WTC11 (cell line): ENCODE results near the gene LGALS4. TPM values are rescaled to one million over a fixed set of nuclear protein-coding genes. Genes with fewer than 3 reads are reported as not detected.

Experiments
- ATAC-seq: fragments of 200-7000 bp; cut with Tn5 transposase; 2 replicates; pipeline ENCODE4 v1.10.0; 2021; ENCODE audit warnings: mild to moderate bottlenecking, moderate library complexity
- CTCF ChIA-PET: fragments of 300-600 bp; sonication (Branson Sonifier 250); formaldehyde crosslinking; loops from one replicate; lab custom pipeline; 2021; ENCODE audit warnings: antibody characterized with exemption; lab: Charles Lee
- POLR2A ChIA-PET: fragments of 350-600 bp; sonication (Branson Sonifier 250); formaldehyde crosslinking; loops from one replicate; lab custom pipeline; 2021; ENCODE audit warnings: antibody characterized with exemption; lab: Charles Lee
- DNase-seq: peaks from one replicate; pipeline ENCODE4 v3.0.0; 2021; ENCODE audit warnings: low spot score
- H3K27ac Mint-ChIP-seq: 2 replicates; pipeline ENCODE4 v1.8.0; 2021; ENCODE audit warnings: mixed read lengths
- H3K27me3 Mint-ChIP-seq: 2 replicates; pipeline ENCODE4 v1.8.0; 2021; ENCODE audit warnings: low read depth, mild to moderate bottlenecking, moderate library complexity, mixed read lengths
- H3K36me3 Mint-ChIP-seq: 2 replicates; pipeline ENCODE4 v1.8.0; 2021; ENCODE audit warnings: mixed read lengths
- H3K4me1 Mint-ChIP-seq: 2 replicates; pipeline ENCODE4 v1.8.0; 2022; ENCODE audit warnings: mixed read lengths
- H3K4me3 Mint-ChIP-seq: 2 replicates; pipeline ENCODE4 v1.8.0; 2021; ENCODE audit warnings: mild to moderate bottlenecking, moderate library complexity, mixed read lengths
- H3K9me3 Mint-ChIP-seq: 2 replicates; pipeline ENCODE4 v1.8.0; 2021; ENCODE audit warnings: mixed read lengths
- FOXK1 ChIP-seq: sonication (generic); formaldehyde crosslinking; IDR thresholded peaks from 2 replicates; pipeline ENCODE4 v1.8.0; 2022; ENCODE audit warnings: mild to moderate bottlenecking, moderate library complexity, missing genetic modification reagents
- FOXP1 ChIP-seq: sonication (generic); formaldehyde crosslinking; IDR thresholded peaks from 2 replicates; pipeline ENCODE4 v1.8.0; 2022; ENCODE audit warnings: missing genetic modification reagents, mild to moderate bottlenecking, moderate library complexity, borderline replicate concordance
- IRF2 ChIP-seq: sonication (generic); formaldehyde crosslinking; IDR thresholded peaks from 2 replicates; pipeline ENCODE4 v1.8.0; 2022; ENCODE audit warnings: low read depth, missing genetic modification reagents, borderline replicate concordance
- JUN ChIP-seq: sonication (generic); formaldehyde crosslinking; IDR thresholded peaks from 2 replicates; pipeline ENCODE4 v1.8.0; 2023; ENCODE audit warnings: mild to moderate bottlenecking, missing genetic modification reagents
- NR2C2 ChIP-seq: sonication (generic); formaldehyde crosslinking; IDR thresholded peaks from 2 replicates; pipeline ENCODE4 v1.8.0; 2022; ENCODE audit warnings: mild to moderate bottlenecking, missing genetic modification reagents
- OVOL2 ChIP-seq: fragments of 250-450 bp; sonication (Bioruptor Pico); IDR thresholded peaks from 2 replicates; pipeline ENCODE4 v1.9.0; 2021; ENCODE audit warnings: mild to moderate bottlenecking, borderline replicate concordance
- PRRX2 ChIP-seq: fragments of 250-450 bp; sonication (Bioruptor Pico); IDR thresholded peaks from 2 replicates; pipeline ENCODE4 v1.8.0; 2021; ENCODE audit warnings: mild to moderate bottlenecking
- RELA ChIP-seq: sonication (generic); formaldehyde crosslinking; IDR thresholded peaks from 2 replicates; pipeline ENCODE4 v1.8.1; 2022; ENCODE audit warnings: missing genetic modification reagents, mild to moderate bottlenecking, borderline replicate concordance
- RORB ChIP-seq: fragments of 250-450 bp; sonication (Bioruptor Pico); IDR thresholded peaks from 2 replicates; pipeline ENCODE4 v1.9.0; 2021; ENCODE audit warnings: mild to moderate bottlenecking
- ZNF138 ChIP-seq: sonication (generic); formaldehyde crosslinking; conservative IDR thresholded peaks from 2 replicates; pipeline ENCODE4 v1.8.1; 2022; ENCODE audit warnings: mild to moderate bottlenecking, moderate library complexity, missing genetic modification reagents
- ZNF317 ChIP-seq: sonication (generic); formaldehyde crosslinking; IDR thresholded peaks from 2 replicates; pipeline ENCODE4 v1.8.1; 2023; ENCODE audit warnings: low read depth, mild to moderate bottlenecking, moderate library complexity, missing genetic modification reagents, borderline replicate concordance
- ZNF423 ChIP-seq: fragments of 250-450 bp; sonication (Bioruptor Pico); IDR thresholded peaks from 2 replicates; pipeline ENCODE4 v2.1.2; 2022; ENCODE audit warnings: mild to moderate bottlenecking, moderate library complexity
- total RNA-seq: library from RNA; stranded (reverse); gene quantifications from 3 replicates; pipeline ENCODE4 v1.2.3, GENCODE V29; 2021
- TF ChIP-seq, protein P1 (sequence below): fragments of 200-600 bp; IDR thresholded peaks from 2 replicates; pipeline ENCODE4 v1.8.0; 2022; ENCODE audit warnings: antibody characterized with exemption
- TF ChIP-seq, protein P2 (sequence below): fragments of 250-450 bp; sonication (Bioruptor Pico); IDR thresholded peaks from 2 replicates; pipeline ENCODE4 v1.9.0; 2021; ENCODE audit warnings: mild to moderate bottlenecking
- TF ChIP-seq, protein P3 (sequence below): fragments of 250-450 bp; sonication (Bioruptor Pico); IDR thresholded peaks from 2 replicates; pipeline ENCODE4 v1.9.0; 2021; ENCODE audit warnings: mild to moderate bottlenecking
- TF ChIP-seq, protein P4 (sequence below): sonication (generic); formaldehyde crosslinking; IDR thresholded peaks from 2 replicates; pipeline ENCODE4 v1.8.0; 2022; ENCODE audit warnings: mild to moderate bottlenecking, missing genetic modification reagents
- TF ChIP-seq, protein P5 (sequence below): sonication (generic); formaldehyde crosslinking; IDR thresholded peaks from 2 replicates; pipeline ENCODE4 v1.8.1; 2023; ENCODE audit warnings: mild to moderate bottlenecking, missing genetic modification reagents, moderate library complexity
- TF ChIP-seq, protein P6 (sequence below): sonication (generic); formaldehyde crosslinking; IDR thresholded peaks from 2 replicates; pipeline ENCODE4 v1.8.0; 2022; ENCODE audit warnings: mild to moderate bottlenecking, missing genetic modification reagents
- TF ChIP-seq, protein P7 (sequence below): fragments of 250-450 bp; sonication (Bioruptor Pico); IDR thresholded peaks from 2 replicates; pipeline ENCODE4 v1.9.0; 2021; ENCODE audit warnings: mild to moderate bottlenecking, borderline replicate concordance

Gene LGALS4
- total RNA-seq, 1 experiment from 2014 or later: 1.5 TPM

DNA sequence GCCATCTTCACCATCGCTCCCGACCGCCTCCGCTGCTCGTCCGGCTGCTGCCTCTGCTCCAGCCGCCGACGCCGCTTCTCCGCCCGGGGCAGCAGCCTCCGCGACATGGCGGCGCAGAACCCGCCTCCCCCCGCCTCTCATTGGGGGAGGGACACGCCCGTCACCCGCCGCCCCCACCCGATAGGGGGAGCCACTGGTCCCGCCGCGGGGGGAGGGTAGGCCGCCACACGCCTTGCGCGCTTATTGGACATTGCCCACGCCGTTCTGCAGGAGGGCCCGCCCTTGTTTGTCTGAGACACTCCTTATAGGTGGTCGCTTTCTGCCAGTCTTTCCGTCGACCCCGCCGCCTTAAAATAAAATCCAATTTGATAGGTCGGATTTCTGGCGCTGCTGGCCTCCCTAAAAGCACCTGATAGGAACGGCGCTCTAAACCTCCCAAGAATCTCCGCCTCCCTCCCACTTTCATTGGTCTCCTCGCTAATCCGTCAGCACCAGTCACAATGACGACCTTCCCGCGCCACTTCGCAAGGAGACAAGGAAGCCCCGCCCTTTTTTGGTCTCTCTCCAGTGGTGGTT lies 37.2 kb upstream of the LGALS4 start, which contains the start of gene HNRNPL (continued):
- TF ChIP-seq, protein P1, sequence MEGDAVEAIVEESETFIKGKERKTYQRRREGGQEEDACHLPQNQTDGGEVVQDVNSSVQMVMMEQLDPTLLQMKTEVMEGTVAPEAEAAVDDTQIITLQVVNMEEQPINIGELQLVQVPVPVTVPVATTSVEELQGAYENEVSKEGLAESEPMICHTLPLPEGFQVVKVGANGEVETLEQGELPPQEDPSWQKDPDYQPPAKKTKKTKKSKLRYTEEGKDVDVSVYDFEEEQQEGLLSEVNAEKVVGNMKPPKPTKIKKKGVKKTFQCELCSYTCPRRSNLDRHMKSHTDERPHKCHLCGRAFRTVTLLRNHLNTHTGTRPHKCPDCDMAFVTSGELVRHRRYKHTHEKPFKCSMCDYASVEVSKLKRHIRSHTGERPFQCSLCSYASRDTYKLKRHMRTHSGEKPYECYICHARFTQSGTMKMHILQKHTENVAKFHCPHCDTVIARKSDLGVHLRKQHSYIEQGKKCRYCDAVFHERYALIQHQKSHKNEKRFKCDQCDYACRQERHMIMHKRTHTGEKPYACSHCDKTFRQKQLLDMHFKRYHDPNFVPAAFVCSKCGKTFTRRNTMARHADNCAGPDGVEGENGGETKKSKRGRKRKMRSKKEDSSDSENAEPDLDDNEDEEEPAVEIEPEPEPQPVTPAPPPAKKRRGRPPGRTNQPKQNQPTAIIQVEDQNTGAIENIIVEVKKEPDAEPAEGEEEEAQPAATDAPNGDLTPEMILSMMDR: peak; percentile 34; the same call in 1 of the 2 replicates
- TF ChIP-seq FOXP1 (CRISPR knock-in tag) (peak; percentile 90; the same call in 1 of the 2 replicates), ZNF423 (no peak)

DNA sequence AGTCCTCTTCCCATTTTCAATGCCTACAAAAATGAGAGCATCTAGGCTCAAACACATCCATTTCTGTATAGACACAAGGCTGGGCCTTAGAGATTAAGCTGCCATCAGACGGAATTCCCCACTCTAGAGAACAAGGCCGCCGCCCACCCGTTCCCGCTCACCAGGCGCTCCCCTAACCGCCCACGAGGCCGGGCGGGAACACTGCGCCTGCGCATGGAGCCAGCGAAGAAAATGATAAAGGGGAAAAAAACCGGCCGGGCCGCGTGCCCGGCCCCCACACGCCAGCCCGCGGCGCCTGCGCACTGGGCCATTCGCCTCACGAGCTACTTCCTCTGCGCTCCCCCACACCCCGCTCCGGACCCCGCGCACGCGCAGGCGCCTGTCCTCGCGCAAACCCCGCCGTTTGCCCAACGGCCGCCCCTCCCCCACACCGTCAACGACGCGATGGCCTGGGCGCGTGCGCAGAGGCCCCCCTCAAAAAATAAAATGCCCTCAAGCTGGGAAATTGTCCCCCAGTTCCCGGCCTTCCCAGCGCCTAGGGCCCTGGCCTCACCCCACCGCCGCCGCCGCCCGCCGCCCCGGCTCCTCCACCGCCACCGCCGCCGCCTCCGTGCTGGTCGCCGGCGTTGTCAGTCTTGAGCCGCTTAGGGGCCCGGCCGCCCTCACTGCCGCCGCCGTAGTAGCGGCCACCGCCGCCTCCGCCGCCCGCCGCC lies 36.6 kb upstream of the LGALS4 start:
- Mint-ChIP-seq H3K27me3 (no peaks in the 10 kb centered on the region; the same call in 1 of the 2 replicates), H3K4me3 (peak overlapping the region; percentile 92), H3K27ac (peak overlapping the region; percentile 99), H3K9me3 (no peaks in the 10 kb centered on the region), H3K36me3 (peaks cover 46% of the 10 kb centered on the region), H3K4me1 (peaks cover 39% of the 10 kb centered on the region)
- DNase-seq (peak; percentile 93), ATAC-seq (peak; percentile 3)
- POLR2A ChIA-PET: interaction anchor here (0.6 to 1.6 kb wide), 12 partner anchors 17 to 585 kb away, joined by 3 to 8 read pairs (median 4); partner anchors contain the start of genes ECH1, EIF3K, NFKBIB and SIRT2
- CTCF ChIA-PET: interaction anchor here (0.6 to 2.0 kb wide), 10 partner anchors 11 to 446 kb away, joined by 3 to 15 read pairs (median 4); partner anchors contain the start of genes FAM98C, MRPS12 and SARS2
- TF ChIP-seq JUN (CRISPR knock-in tag) (no peak), RORB (0 out of 2 replicates have a peak, but pooled peaks have one; percentile 20), FOXK1 (CRISPR knock-in tag) (no peak), ZNF317 (CRISPR knock-in tag) (0 out of 2 replicates have a peak, but pooled peaks have one; percentile 22), OVOL2 (CRISPR knock-in tag) (no peak), PRRX2 (0 out of 2 replicates have a peak, but pooled peaks have one; percentile 11), ZNF138 (no peak), IRF2 (no peak), NR2C2 (no peak), RELA (0 out of 2 replicates have a peak, but pooled peaks have one; percentile 72)
- TF ChIP-seq, protein P2, sequence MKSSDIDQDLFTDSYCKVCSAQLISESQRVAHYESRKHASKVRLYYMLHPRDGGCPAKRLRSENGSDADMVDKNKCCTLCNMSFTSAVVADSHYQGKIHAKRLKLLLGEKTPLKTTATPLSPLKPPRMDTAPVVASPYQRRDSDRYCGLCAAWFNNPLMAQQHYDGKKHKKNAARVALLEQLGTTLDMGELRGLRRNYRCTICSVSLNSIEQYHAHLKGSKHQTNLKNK (CRISPR knock-in tag): 0 out of 2 replicates have a peak, but pooled peaks have one; percentile 29
- TF ChIP-seq, protein P3, sequence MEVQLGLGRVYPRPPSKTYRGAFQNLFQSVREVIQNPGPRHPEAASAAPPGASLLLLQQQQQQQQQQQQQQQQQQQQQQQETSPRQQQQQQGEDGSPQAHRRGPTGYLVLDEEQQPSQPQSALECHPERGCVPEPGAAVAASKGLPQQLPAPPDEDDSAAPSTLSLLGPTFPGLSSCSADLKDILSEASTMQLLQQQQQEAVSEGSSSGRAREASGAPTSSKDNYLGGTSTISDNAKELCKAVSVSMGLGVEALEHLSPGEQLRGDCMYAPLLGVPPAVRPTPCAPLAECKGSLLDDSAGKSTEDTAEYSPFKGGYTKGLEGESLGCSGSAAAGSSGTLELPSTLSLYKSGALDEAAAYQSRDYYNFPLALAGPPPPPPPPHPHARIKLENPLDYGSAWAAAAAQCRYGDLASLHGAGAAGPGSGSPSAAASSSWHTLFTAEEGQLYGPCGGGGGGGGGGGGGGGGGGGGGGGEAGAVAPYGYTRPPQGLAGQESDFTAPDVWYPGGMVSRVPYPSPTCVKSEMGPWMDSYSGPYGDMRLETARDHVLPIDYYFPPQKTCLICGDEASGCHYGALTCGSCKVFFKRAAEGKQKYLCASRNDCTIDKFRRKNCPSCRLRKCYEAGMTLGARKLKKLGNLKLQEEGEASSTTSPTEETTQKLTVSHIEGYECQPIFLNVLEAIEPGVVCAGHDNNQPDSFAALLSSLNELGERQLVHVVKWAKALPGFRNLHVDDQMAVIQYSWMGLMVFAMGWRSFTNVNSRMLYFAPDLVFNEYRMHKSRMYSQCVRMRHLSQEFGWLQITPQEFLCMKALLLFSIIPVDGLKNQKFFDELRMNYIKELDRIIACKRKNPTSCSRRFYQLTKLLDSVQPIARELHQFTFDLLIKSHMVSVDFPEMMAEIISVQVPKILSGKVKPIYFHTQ (CRISPR knock-in tag): peak; percentile 53; the same call in 1 of the 2 replicates
- TF ChIP-seq, protein P4, sequence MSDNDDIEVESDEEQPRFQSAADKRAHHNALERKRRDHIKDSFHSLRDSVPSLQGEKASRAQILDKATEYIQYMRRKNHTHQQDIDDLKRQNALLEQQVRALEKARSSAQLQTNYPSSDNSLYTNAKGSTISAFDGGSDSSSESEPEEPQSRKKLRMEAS: peak; percentile 37
- TF ChIP-seq, protein P5, sequence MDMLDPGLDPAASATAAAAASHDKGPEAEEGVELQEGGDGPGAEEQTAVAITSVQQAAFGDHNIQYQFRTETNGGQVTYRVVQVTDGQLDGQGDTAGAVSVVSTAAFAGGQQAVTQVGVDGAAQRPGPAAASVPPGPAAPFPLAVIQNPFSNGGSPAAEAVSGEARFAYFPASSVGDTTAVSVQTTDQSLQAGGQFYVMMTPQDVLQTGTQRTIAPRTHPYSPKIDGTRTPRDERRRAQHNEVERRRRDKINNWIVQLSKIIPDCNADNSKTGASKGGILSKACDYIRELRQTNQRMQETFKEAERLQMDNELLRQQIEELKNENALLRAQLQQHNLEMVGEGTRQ (CRISPR knock-in tag): 0 out of 2 replicates have a peak, but pooled peaks have one; percentile 11
- TF ChIP-seq, protein P6, sequence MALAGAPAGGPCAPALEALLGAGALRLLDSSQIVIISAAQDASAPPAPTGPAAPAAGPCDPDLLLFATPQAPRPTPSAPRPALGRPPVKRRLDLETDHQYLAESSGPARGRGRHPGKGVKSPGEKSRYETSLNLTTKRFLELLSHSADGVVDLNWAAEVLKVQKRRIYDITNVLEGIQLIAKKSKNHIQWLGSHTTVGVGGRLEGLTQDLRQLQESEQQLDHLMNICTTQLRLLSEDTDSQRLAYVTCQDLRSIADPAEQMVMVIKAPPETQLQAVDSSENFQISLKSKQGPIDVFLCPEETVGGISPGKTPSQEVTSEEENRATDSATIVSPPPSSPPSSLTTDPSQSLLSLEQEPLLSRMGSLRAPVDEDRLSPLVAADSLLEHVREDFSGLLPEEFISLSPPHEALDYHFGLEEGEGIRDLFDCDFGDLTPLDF (CRISPR knock-in tag): no peak
- TF ChIP-seq, protein P7, sequence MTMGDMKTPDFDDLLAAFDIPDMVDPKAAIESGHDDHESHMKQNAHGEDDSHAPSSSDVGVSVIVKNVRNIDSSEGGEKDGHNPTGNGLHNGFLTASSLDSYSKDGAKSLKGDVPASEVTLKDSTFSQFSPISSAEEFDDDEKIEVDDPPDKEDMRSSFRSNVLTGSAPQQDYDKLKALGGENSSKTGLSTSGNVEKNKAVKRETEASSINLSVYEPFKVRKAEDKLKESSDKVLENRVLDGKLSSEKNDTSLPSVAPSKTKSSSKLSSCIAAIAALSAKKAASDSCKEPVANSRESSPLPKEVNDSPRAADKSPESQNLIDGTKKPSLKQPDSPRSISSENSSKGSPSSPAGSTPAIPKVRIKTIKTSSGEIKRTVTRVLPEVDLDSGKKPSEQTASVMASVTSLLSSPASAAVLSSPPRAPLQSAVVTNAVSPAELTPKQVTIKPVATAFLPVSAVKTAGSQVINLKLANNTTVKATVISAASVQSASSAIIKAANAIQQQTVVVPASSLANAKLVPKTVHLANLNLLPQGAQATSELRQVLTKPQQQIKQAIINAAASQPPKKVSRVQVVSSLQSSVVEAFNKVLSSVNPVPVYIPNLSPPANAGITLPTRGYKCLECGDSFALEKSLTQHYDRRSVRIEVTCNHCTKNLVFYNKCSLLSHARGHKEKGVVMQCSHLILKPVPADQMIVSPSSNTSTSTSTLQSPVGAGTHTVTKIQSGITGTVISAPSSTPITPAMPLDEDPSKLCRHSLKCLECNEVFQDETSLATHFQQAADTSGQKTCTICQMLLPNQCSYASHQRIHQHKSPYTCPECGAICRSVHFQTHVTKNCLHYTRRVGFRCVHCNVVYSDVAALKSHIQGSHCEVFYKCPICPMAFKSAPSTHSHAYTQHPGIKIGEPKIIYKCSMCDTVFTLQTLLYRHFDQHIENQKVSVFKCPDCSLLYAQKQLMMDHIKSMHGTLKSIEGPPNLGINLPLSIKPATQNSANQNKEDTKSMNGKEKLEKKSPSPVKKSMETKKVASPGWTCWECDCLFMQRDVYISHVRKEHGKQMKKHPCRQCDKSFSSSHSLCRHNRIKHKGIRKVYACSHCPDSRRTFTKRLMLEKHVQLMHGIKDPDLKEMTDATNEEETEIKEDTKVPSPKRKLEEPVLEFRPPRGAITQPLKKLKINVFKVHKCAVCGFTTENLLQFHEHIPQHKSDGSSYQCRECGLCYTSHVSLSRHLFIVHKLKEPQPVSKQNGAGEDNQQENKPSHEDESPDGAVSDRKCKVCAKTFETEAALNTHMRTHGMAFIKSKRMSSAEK (CRISPR knock-in tag): 0 out of 2 replicates have a peak, but pooled peaks have one; percentile 36
